PFSK-1 (cell line): Measurements from ENCODE around the gene NR2F1.

Experiments used
- FOXP2 ChIP-seq: optimal IDR thresholded peaks from 2 replicates; pipeline ENCODE3; 2011; ENCODE audit warnings: borderline replicate concordance, control low read depth, inconsistent platforms; ENCODE audit not compliant: insufficient read depth; ENCODE audit errors: extremely low read length, extremely low read depth
- POLR2AphosphoS5 ChIP-seq: IDR thresholded peaks from 2 replicates; pipeline ENCODE4 v1.6.1; 2012; ENCODE audit warnings: low read depth, mild to moderate bottlenecking, control low read depth, low read length, moderate library complexity
- SIN3A ChIP-seq: IDR thresholded peaks from 2 replicates; pipeline ENCODE4 v1.6.1; 2012; ENCODE audit warnings: mild to moderate bottlenecking, low read length, moderate library complexity, borderline replicate concordance; ENCODE audit not compliant: insufficient read depth
- TAF1 ChIP-seq: IDR thresholded peaks from 2 replicates; pipeline ENCODE4 v1.6.1; 2012; ENCODE audit warnings: low read length, control low read depth, borderline replicate concordance; ENCODE audit not compliant: insufficient read depth
- TF ChIP-seq, protein P1 (sequence below), 2 experiments: IDR thresholded peaks; 2 replicates each; pipeline versions ENCODE4 v1.6.1 to v1.8.0; 2011 to 2012; ENCODE audit warnings: low read depth in 2 of 2, low read length in 2 of 2, control low read depth in 1 of 2, inconsistent platforms in 1 of 2, mild to moderate bottlenecking in 1 of 2, moderate library complexity in 1 of 2; ENCODE audit not compliant: insufficient read depth in 1 of 2

DNA sequence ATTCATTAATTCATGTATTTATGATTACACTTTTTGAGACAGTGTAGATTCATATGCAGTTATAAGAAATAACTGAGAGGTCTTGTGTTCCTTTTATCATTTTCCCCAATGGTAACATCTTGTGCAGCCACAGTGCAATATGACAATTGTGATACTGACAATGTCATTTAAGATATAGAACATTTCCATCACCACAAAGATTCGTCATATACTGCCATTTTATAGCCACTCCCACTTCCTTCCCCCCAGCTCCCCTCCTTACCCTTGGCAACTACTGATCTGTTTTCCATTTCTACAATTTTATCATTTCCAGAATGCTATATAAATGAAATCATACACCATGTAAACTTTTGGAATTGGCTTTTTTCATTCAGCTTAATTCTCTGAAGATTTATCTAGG lies 53.8 kb downstream of the NR2F1 start:
- TF ChIP-seq SIN3A (no peak), POLR2AphosphoS5 (no peak), TAF1 (no peak), FOXP2 (no peak)
- TF ChIP-seq, protein P1, sequence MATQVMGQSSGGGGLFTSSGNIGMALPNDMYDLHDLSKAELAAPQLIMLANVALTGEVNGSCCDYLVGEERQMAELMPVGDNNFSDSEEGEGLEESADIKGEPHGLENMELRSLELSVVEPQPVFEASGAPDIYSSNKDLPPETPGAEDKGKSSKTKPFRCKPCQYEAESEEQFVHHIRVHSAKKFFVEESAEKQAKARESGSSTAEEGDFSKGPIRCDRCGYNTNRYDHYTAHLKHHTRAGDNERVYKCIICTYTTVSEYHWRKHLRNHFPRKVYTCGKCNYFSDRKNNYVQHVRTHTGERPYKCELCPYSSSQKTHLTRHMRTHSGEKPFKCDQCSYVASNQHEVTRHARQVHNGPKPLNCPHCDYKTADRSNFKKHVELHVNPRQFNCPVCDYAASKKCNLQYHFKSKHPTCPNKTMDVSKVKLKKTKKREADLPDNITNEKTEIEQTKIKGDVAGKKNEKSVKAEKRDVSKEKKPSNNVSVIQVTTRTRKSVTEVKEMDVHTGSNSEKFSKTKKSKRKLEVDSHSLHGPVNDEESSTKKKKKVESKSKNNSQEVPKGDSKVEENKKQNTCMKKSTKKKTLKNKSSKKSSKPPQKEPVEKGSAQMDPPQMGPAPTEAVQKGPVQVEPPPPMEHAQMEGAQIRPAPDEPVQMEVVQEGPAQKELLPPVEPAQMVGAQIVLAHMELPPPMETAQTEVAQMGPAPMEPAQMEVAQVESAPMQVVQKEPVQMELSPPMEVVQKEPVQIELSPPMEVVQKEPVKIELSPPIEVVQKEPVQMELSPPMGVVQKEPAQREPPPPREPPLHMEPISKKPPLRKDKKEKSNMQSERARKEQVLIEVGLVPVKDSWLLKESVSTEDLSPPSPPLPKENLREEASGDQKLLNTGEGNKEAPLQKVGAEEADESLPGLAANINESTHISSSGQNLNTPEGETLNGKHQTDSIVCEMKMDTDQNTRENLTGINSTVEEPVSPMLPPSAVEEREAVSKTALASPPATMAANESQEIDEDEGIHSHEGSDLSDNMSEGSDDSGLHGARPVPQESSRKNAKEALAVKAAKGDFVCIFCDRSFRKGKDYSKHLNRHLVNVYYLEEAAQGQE (IDR thresholded peaks at IDR 0.05; ENCODE audit: insufficient read depth in 1 of 2, low read depth in 2 of 2, low read length in 2 of 2): no peak
